NCI-H2196 treated with DMSO at 0.1 percent for 48 hours (cell line): ENCODE results near the gene KBTBD4.
A peak's percentile ranks its signal among the peaks of the same experiment; 100 is the strongest.
"Not testable (repeated sequence)": the region's sequence is repeated elsewhere in the genome, so short reads cannot be mapped to it uniquely, and the experiment has no call there.

Experiments used
- DNase-seq: peaks from one replicate; lab custom pipeline; 2025; ENCODE audit not compliant: unreplicated experiment; lab: John Stamatoyannopoulos, UW

The KBTBD4 gene

GRCh38 chr11:47591764-47592163 is 13.0 kb upstream of the KBTBD4 start:
- no peak for DNase-seq

GRCh38 chr11:47589977-47590861 is 11.4 kb upstream of the KBTBD4 start:
- DNase-seq: no peak

GRCh38 chr11:47589584-47589976 is 10.8 kb upstream of the KBTBD4 start:
- DNase-seq: no peak

DNA sequence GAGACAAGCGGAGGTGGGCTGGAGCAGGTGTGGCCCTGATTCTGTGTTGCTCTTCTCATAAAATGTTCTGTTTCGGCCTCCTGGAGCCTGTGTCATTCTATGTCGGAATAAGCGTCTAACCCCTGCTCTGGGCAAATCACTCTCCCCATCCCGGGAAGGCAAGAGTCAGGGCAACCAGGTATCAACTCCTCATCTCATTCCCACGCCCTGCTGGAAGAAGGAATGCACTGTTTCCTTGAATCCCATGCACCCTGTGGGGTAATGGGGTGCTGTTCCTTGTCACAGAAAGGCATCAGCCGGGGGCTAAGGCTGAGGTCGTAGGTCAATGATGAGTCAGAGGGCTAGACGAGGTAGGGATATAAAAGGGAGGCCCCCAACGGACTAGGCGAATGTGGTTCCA is 10.3 kb upstream of the KBTBD4 start:
- DNase-seq: no peak

DNA sequence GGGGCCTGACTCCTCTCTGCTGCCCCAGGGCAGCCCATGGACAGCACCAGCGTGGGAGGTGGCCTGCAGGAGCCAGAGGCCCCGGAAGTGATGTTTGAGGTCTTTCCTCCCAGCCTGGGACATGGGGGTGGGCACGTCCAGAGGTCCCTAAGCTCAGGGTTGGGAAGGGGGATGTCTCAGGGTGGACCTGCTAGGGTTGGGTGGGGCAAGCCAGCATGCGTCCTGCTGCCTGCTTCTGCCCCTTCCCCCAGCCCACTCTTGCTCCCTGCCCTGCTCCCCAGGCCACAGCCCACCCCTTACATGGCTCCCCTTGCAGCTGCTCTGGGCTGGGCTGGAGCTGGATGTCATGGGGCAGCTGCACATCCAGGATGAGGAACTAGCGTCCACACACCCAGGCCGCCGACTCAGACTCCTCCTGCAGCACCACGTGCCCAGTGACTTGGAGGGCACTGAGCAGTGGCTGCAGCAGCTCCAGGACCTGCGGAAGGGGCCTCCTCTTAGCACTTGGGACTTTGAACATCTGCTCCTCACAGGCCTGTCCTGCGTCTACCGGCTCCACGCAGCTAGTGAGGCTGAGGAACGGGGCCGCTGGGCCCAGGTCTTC is 9.1 kb upstream of the KBTBD4 start:
- no peak for DNase-seq

DNA sequence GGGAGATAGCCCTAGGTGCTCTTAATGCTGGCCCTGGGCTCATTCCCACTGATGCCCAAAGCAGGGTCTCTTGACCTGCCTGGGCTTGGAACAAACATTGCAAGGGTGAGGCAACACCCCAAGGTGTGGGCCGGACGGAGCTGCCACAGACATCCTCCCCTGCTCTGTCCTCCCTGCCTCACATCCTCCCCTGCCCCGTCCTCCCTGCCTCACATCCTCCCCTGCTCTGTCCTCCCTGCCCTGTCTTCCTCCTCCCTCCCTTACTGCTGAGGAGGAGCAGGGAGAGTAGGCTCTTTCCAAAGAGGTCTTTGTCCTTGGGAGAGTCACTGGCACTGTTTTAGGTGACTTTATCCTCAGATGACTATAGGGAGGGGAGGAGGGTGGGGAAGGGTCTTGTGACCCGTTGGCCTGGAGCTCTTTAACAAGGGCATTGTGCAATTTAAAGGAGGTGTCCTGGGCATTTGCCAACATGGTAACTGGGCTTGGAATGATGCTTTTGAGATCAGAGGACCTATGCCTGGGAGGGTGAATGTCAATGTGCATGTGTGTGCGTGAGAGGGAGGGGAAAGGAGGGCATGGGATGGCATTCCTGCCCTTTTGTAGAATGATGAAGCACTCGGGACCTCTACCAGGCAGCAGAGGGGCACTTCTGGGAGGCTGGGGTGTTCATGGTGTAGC is 8.4 kb upstream of the KBTBD4 start:
- DNase-seq: no peak

DNA sequence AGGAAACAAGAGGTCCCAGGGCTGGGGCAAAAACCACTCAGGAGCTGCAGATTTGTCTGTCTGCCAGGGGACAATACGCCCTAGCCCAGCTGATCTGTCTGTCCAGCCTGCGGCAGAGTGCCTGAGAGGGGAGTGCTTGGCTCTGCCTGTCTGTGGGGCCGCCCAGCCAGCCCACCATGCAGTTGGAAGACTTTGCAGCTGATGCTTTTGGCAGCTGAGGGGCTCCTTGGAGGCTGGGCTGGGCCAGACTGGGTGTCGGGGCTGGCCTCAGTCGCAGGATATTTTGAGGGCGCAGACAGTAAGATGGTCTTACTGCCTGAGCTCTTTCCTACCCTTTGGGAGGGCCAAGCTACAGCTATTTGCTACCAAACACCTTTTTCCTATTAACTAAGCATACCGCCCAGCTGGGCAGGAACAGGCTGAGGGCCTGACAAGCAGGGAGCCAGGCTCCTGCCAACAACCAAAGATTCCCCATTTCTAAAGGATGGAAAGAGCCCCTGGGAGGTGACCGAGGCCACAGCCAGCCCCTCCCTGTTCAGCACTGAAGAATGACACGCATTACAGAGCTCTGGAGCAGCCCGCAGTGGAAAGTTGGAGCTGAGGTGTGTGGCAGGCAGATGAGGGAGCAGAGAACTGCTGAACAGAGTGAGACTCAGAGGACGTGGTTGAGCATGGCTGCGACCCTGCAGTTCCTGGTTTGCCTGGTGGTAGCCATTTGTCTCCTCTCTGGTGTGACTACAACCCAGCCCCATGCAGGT is 7.5 kb upstream of the KBTBD4 start, which contains the start of gene FAM180B:
TSS of gene FAM180B (plus strand) at position 581 of the 758 bp plus-strand sequence. CDS start at position 672, 91 bp downstream.
- DNase-seq: no peak

GRCh38 chr11:47583844-47584243 is 5.1 kb upstream of the KBTBD4 start:
- DNase-seq: no peak

GRCh38 chr11:47577460-47578041 is 1.2 kb downstream of the KBTBD4 start:
- no peak for DNase-seq

- DNase-seq: no peak
These were observed 5.4 kb downstream of the KBTBD4 start for GRCh38 chr11:47573321-47573720.

- no peak for DNase-seq
These were observed 6.0 kb downstream of the KBTBD4 start for GRCh38 chr11:47572715-47573255.

- DNase-seq: no peak
These were observed 6.9 kb downstream of the KBTBD4 start for GRCh38 chr11:47571895-47572294.

GRCh38 chr11:47571357-47571729 is 7.4 kb downstream of the KBTBD4 start:
- no peak for DNase-seq

- DNase-seq: no peak
These were observed 8.0 kb downstream of the KBTBD4 start for GRCh38 chr11:47570651-47571356.

DNA sequence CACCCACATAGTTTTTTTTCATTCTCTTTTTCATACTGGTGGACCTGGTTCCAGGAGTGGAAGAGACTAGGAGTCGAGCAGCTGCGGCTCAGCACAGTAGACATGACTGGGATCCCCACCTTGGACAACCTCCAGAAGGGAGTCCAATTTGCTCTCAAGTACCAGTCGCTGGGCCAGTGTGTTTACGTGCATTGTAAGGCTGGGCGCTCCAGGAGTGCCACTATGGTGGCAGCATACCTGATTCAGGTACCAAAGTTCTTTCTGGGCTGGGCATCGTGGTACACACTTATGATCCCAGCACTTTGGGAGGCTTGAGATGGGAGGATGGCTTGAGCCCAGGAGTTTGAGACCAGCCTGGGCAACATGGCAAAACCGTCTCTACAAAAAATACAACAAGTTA is 9.1 kb downstream of the KBTBD4 start:
- DNase-seq: no peak

- DNase-seq: no peak
These were observed 12.5 kb downstream of the KBTBD4 start for GRCh38 chr11:47566149-47566698.

GRCh38 chr11:47565340-47566148 is 13.2 kb downstream of the KBTBD4 start, which contains the start of gene PTPMT1:
Gene PTPMT1 (plus strand): TSS chr11:47565599. CDS start chr11:47565623, 24 bp downstream.
- DNase-seq: peak; percentile 47

DNA sequence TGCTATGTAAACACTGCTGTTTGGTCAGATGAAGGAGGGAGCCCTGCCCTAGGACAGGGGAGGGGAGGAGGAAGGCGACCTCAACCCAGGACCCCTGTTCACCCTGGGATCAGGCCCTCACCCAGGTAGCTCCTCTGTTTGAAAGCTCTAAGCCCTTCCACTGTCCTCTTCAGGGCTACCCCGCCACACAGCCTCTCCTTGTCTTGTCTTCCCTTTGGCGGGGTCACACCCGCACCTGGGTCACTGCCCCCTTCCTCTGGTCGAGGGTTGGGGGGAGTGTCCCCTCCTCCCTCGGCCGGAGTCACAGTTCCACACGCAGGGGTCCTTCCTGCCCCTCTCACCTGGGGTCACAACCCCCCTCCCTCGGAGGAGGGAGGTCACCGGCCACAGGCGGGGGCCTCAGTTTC is 13.8 kb downstream of the KBTBD4 start:
- no peak for DNase-seq

- DNase-seq: not testable (repeated sequence)
These were observed 14.4 kb downstream of the KBTBD4 start for GRCh38 chr11:47564366-47564765.
